Smooth muscle cell (in vitro differentiated cells): ENCODE results near the gene GALR2. TPM values are rescaled to one million over a fixed set of nuclear protein-coding genes. Genes with fewer than 3 reads are reported as not detected.
"Not testable (repeated sequence)": the region's sequence is repeated elsewhere in the genome, so short reads cannot be mapped to it uniquely, and the experiment has no call there.

Experiments used
- DNase-seq: peaks from one replicate; lab custom pipeline; 2025; ENCODE audit not compliant: unreplicated experiment; lab: John Stamatoyannopoulos, UW
- H2AFZ ChIP-seq: fragments of 200-600 bp; sonication (generic); 2 replicates; pipeline ENCODE4 v1.6.0; 2016; ENCODE audit warnings: antibody characterized with exemption, low read depth, mild to moderate bottlenecking
- H3F3A ChIP-seq: fragments of 200-600 bp; sonication (generic); 2 replicates; pipeline ENCODE4 v1.6.0; 2017; ENCODE audit warnings: antibody characterized with exemption, low read depth
- H3K27ac ChIP-seq: fragments of 200-600 bp; sonication (generic); 2 replicates; pipeline ENCODE4 v1.5.1; 2016; ENCODE audit warnings: low read depth, mild to moderate bottlenecking
- H3K27me3 ChIP-seq: fragments of 200-600 bp; sonication (generic); 2 replicates; pipeline ENCODE4 v1.6.1; 2016; ENCODE audit warnings: low read depth, mild to moderate bottlenecking
- H3K36me3 ChIP-seq: fragments of 200-600 bp; sonication (generic); 2 replicates; pipeline ENCODE4 v1.5.1; 2016; ENCODE audit warnings: low read depth
- H3K4me1 ChIP-seq: fragments of 200-600 bp; sonication (generic); 2 replicates; pipeline ENCODE4 v1.5.1; 2016; ENCODE audit warnings: low read depth
- H3K4me2 ChIP-seq: fragments of 200-600 bp; sonication (generic); 2 replicates; pipeline ENCODE4 v1.6.0; 2016; ENCODE audit warnings: mild to moderate bottlenecking
- H3K4me3 ChIP-seq: fragments of 200-600 bp; sonication (generic); 2 replicates; pipeline ENCODE4 v1.5.1; 2016; ENCODE audit warnings: mild to moderate bottlenecking
- H3K79me2 ChIP-seq: fragments of 200-600 bp; sonication (generic); 2 replicates; pipeline ENCODE4 v1.6.0; 2016; ENCODE audit warnings: low read depth, mild to moderate bottlenecking
- H3K9ac ChIP-seq: fragments of 200-600 bp; sonication (generic); 2 replicates; pipeline ENCODE4 v1.6.0; 2016; ENCODE audit warnings: low read depth
- H3K9me3 ChIP-seq: fragments of 200-600 bp; sonication (generic); replicated peaks from 2 replicates; pipeline ENCODE4 v1.5.1; 2016; ENCODE audit warnings: low read depth
- H4K20me1 ChIP-seq: fragments of 200-600 bp; sonication (generic); 2 replicates; pipeline ENCODE4 v1.6.0; 2016; ENCODE audit warnings: low read depth
- WGBS: methylation state at CpG from one replicate; pipeline ENCODE4 v1.1.7; 2016; ENCODE audit warnings: low lambda C conversion rate; 5-methylcytosine and 5-hydroxymethylcytosine counted together
- polyA plus RNA-seq: library from polyadenylated mRNA; unstranded; fragments of >200 nt; fragmentation: Nextera tagmentation; extraction: Ambion mirVana; gene quantifications from 2 replicates; pipeline ENCODE4 v1.2.1, GENCODE V29; 2016
- total RNA-seq: library from RNA; depleted of rRNA; stranded (reverse); fragments of >200 nt; gene quantifications from 2 replicates; pipeline ENCODE4 v1.2.3, GENCODE V29; 2014
- TF ChIP-seq, protein P1 (sequence below): fragments of 200-600 bp; sonication (generic); IDR thresholded peaks from 2 replicates; pipeline ENCODE4 v1.5.1; 2017; ENCODE audit warnings: borderline replicate concordance, mild to moderate bottlenecking, antibody characterized with exemption; ENCODE audit not compliant: insufficient read depth, poor library complexity, severe bottlenecking

GALR2 gene
- total and polyA plus RNA-seq, 2 experiments from 2014 or later: not detected

DNA sequence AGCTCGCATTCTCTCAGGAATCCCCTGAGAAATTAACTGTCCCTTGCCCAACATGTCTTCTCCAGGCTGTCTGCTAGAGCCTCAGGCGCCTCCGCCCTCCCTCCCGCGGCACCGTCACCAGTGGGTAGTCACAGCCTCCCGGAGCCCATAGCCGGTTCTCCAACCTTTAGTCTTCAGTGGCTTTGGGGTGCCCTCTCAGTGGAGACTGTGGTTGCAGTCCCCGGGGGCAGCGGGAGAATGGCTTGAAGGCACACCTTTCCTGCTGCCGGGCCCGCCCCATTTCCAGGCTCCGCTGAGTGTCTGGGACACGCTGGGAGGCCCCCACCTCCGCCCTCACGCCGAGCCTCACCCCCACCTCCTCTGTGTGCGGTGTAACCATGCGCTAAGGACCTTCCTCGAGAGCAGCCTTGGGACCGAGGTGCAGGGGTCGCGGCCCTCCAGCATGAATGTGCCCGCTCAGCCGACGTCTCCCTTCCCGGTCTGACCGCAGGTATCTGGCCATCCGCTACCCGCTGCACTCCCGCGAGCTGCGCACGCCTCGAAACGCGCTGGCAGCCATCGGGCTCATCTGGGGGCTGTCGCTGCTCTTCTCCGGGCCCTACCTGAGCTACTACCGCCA is 1.7 kb downstream of the GALR2 start:
- no peak overlapping the region for H3K9ac ChIP-seq

DNA sequence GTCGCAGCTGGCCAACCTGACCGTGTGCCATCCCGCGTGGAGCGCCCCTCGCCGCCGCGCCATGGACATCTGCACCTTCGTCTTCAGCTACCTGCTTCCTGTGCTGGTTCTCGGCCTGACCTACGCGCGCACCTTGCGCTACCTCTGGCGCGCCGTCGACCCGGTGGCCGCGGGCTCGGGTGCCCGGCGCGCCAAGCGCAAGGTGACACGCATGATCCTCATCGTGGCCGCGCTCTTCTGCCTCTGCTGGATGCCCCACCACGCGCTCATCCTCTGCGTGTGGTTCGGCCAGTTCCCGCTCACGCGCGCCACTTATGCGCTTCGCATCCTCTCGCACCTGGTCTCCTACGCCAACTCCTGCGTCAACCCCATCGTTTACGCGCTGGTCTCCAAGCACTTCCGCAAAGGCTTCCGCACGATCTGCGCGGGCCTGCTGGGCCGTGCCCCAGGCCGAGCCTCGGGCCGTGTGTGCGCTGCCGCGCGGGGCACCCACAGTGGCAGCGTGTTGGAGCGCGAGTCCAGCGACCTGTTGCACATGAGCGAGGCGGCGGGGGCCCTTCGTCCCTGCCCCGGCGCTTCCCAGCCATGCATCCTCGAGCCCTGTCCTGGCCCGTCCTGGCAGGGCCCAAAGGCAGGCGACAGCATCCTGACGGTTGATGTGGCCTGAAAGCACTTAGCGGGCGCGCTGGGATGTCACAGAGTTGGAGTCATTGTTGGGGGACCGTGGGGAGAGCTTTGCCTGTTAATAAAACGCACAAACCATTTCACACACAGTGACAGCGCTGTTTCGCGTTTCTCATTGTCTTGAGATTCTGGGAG is 2.4 kb downstream of the GALR2 start:
- 11% methylated on average over 82 of the region's 82 CpGs for WGBS
- TF ChIP-seq, protein P1, sequence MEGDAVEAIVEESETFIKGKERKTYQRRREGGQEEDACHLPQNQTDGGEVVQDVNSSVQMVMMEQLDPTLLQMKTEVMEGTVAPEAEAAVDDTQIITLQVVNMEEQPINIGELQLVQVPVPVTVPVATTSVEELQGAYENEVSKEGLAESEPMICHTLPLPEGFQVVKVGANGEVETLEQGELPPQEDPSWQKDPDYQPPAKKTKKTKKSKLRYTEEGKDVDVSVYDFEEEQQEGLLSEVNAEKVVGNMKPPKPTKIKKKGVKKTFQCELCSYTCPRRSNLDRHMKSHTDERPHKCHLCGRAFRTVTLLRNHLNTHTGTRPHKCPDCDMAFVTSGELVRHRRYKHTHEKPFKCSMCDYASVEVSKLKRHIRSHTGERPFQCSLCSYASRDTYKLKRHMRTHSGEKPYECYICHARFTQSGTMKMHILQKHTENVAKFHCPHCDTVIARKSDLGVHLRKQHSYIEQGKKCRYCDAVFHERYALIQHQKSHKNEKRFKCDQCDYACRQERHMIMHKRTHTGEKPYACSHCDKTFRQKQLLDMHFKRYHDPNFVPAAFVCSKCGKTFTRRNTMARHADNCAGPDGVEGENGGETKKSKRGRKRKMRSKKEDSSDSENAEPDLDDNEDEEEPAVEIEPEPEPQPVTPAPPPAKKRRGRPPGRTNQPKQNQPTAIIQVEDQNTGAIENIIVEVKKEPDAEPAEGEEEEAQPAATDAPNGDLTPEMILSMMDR: no peak
- H4K20me1 ChIP-seq: peaks cover 8% of the 10 kb centered on the region
- H2AFZ ChIP-seq: no peak overlapping the region
- no peaks in the 10 kb centered on the region for H3F3A ChIP-seq
- peaks cover 75% of the 10 kb centered on the region for H3K27me3 ChIP-seq
- H3K36me3 ChIP-seq: no peaks in the 10 kb centered on the region
- H3K4me1 ChIP-seq: peaks cover 11% of the 10 kb centered on the region
- no peak overlapping the region for H3K4me2 ChIP-seq
- H3K79me2 ChIP-seq: peaks cover 4% of the 10 kb centered on the region
- H3K27ac ChIP-seq: no peak overlapping the region
- H3K4me3 ChIP-seq: no peak overlapping the region
- H3K9me3 ChIP-seq: no peaks in the 10 kb centered on the region
- DNase-seq: no peak
- no peak overlapping the region for H3K9ac ChIP-seq

More for the DNA sequence above, 1.7 kb downstream of the GALR2 start:
- no peak overlapping the region for H3K27ac ChIP-seq
- peaks cover 7% of the 10 kb centered on the region for H4K20me1 ChIP-seq
- no peak overlapping the region for H3K4me3 ChIP-seq
- H3K4me1 ChIP-seq: peaks cover 14% of the 10 kb centered on the region
- DNase-seq: no peak
- no peaks in the 10 kb centered on the region for H3K9me3 ChIP-seq
- TF ChIP-seq, protein P1: no peak
- no peak overlapping the region for H3K4me2 ChIP-seq
- 13% methylated on average over 38 of the region's 41 CpGs for WGBS
- H3F3A ChIP-seq: no peaks in the 10 kb centered on the region
- H3K36me3 ChIP-seq: no peaks in the 10 kb centered on the region
- no peak overlapping the region for H2AFZ ChIP-seq
- peaks cover 75% of the 10 kb centered on the region for H3K27me3 ChIP-seq
- peaks cover 11% of the 10 kb centered on the region for H3K79me2 ChIP-seq

GRCh38 chr17:76077584-76078110 is 3.1 kb downstream of the GALR2 start:
- no peak for DNase-seq
- 62% methylated on average over 12 of the region's 12 CpGs for WGBS

GRCh38 chr17:76078370-76078769 is 3.8 kb downstream of the GALR2 start:
- not testable (repeated sequence) for H2AFZ ChIP-seq, H3K79me2 ChIP-seq, H3K27ac ChIP-seq, H3K9me3 ChIP-seq, H3K4me3 ChIP-seq, H3K9ac ChIP-seq, H3K4me2 ChIP-seq, DNase-seq, H3F3A ChIP-seq, H3K36me3 ChIP-seq
- H3K4me1 ChIP-seq: peaks cover 11% of the 10 kb centered on the region
- WGBS: 79% methylated on average over 5 of the region's 5 CpGs
- peaks cover 12% of the 10 kb centered on the region for H4K20me1 ChIP-seq
- peaks cover 74% of the 10 kb centered on the region for H3K27me3 ChIP-seq

More at GRCh38 chr17:76077584-76078110, 3.1 kb downstream of the GALR2 start:
- Histone ChIP-seq H2AFZ (no peak overlapping the region), H3K9me3 (no peaks in the 10 kb centered on the region), H3K4me2 (no peak overlapping the region), H3F3A (no peaks in the 10 kb centered on the region), H3K9ac (no peak overlapping the region), H3K27me3 (peaks cover 75% of the 10 kb centered on the region), H3K27ac (no peak overlapping the region), H3K36me3 (no peaks in the 10 kb centered on the region), H3K4me1 (peaks cover 11% of the 10 kb centered on the region), H3K79me2 (no peaks in the 10 kb centered on the region), H4K20me1 (peaks cover 10% of the 10 kb centered on the region), H3K4me3 (no peak overlapping the region)
- TF ChIP-seq, protein P1: no peak
